Keratinocyte (primary cell): ENCODE measurements around the gene ZFP90. TPM values are rescaled to one million over a fixed set of nuclear protein-coding genes. Genes with fewer than 3 reads are reported as not detected.

ENCODE experiments used
- DNase-seq: peaks from one replicate; pipeline ENCODE4 v3.0.0-alpha.2; 2011; ENCODE audit warnings: low read depth, missing footprints, low spot score
- FAIRE-seq: peaks from 2 replicates; lab custom pipeline; 2011; peaks lifted over from hg19 to GRCh38; lab: Jason Lieb, UNC
- H2AFZ ChIP-seq: 2 replicates; pipeline ENCODE4 v1.6.0; 2012; ENCODE audit warnings: low read length, control low read depth, inconsistent platforms; ENCODE audit not compliant: control insufficient read depth
- H3K27ac ChIP-seq: 2 replicates; pipeline ENCODE4 v1.5.1; 2011; ENCODE audit warnings: low read length; ENCODE audit not compliant: control insufficient read depth, insufficient read depth
- H3K27me3 ChIP-seq: 3 replicates; pipeline ENCODE4 v1.6.0; 2011; ENCODE audit warnings: low read length; ENCODE audit not compliant: control insufficient read depth, insufficient read depth; ENCODE audit errors: extremely low read depth
- H3K36me3 ChIP-seq, 2 experiments: 2 replicates in 1 of 2; 3 replicates in 1 of 2; pipeline ENCODE4 v1.5.1; 2011; ENCODE audit warnings: low read length in 2 of 2, mild to moderate bottlenecking in 1 of 2; ENCODE audit not compliant: control insufficient read depth in 2 of 2, insufficient read depth in 2 of 2; ENCODE audit errors: extremely low read depth in 1 of 2
- H3K4me1 ChIP-seq: 3 replicates; pipeline ENCODE4 v1.5.1; 2011; ENCODE audit warnings: low read length; ENCODE audit not compliant: control insufficient read depth, insufficient read depth; ENCODE audit errors: extremely low read depth
- H3K4me2 ChIP-seq: 3 replicates; pipeline ENCODE4 v1.6.0; 2011; ENCODE audit warnings: low read depth, low read length; ENCODE audit not compliant: control insufficient read depth, insufficient read depth; ENCODE audit errors: extremely low read depth
- H3K4me3 ChIP-seq, 3 experiments: fragments of 200-600 bp in 1 of 3; sonication (generic) in 1 of 3; 2 replicates in 2 of 3; 3 replicates in 1 of 3; pipeline ENCODE4 v1.5.1; 2011 to 2016; ENCODE audit warnings: low read length in 3 of 3, mild to moderate bottlenecking in 3 of 3, control low read depth in 2 of 3, inconsistent platforms in 1 of 3, low read depth in 1 of 3, mixed read lengths in 1 of 3, mixed run types in 1 of 3, moderate library complexity in 1 of 3; ENCODE audit not compliant: control insufficient read depth in 2 of 3, insufficient read depth in 2 of 3; ENCODE audit errors: extremely low read depth in 1 of 3
- H3K79me2 ChIP-seq: 2 replicates; pipeline ENCODE4 v1.6.0; 2012; ENCODE audit warnings: low read length; ENCODE audit not compliant: control insufficient read depth, insufficient read depth
- H3K9ac ChIP-seq: 3 replicates; pipeline ENCODE4 v1.6.0; 2011; ENCODE audit warnings: low read length; ENCODE audit not compliant: control insufficient read depth, insufficient read depth; ENCODE audit errors: extremely low read depth
- H3K9me1 ChIP-seq: 3 replicates; pipeline ENCODE4 v1.6.0; 2011; ENCODE audit warnings: low read length; ENCODE audit not compliant: control insufficient read depth, insufficient read depth; ENCODE audit errors: extremely low read depth
- H3K9me3 ChIP-seq: 2 replicates; pipeline ENCODE4 v1.5.1; 2012; ENCODE audit warnings: low read depth, low read length; ENCODE audit not compliant: control insufficient read depth
- H4K20me1 ChIP-seq: 3 replicates; pipeline ENCODE4 v1.6.0; 2011; ENCODE audit warnings: low read length; ENCODE audit not compliant: control insufficient read depth, insufficient read depth; ENCODE audit errors: extremely low read depth
- EZH2 ChIP-seq: IDR thresholded peaks from one replicate; pipeline ENCODE4 v1.6.1; 2012; ENCODE audit warnings: inconsistent platforms, mild to moderate bottlenecking, low read length, moderate library complexity
- dilution Hi-C: fragments of 300-500 bp; cut with MboI; formaldehyde crosslinking; loops from one replicate; pipeline ENCODE4 v1.7.0; 2020; ENCODE audit warnings: low sequenced_read_pairs; ENCODE audit not compliant: extremely low pct_ligation_motif_present
- polyA plus RNA-seq, 5 experiments: library from polyadenylated mRNA; depleted of rRNA in 3 of 5; stranded (reverse) in 3 of 5; stranded (forward) in 1 of 5; unstranded in 1 of 5; fragments of >200 nt; gene quantifications; 1 replicate in 1 of 5; 2 replicates in 3 of 5; 3 replicates in 1 of 5; pipeline versions ENCODE4 v1.2.1 to v1.2.3, GENCODE V29; 2011 to 2012; ENCODE audit warnings: missing spikeins in 2 of 5, low read depth in 1 of 5, low replicate concordance in 1 of 5
- TF ChIP-seq, protein P1 (sequence below), 3 experiments: IDR thresholded peaks in 1 of 3; conservative IDR thresholded peaks in 1 of 3; optimal IDR thresholded peaks in 1 of 3; 2 replicates in 2 of 3; 3 replicates in 1 of 3; pipeline versions ENCODE3 to v1.5.1; 2011; ENCODE audit warnings: low read length in 3 of 3, mild to moderate bottlenecking in 3 of 3, moderate library complexity in 2 of 3, control low read depth in 1 of 3, inconsistent platforms in 1 of 3; ENCODE audit not compliant: insufficient read depth in 2 of 3; ENCODE audit errors: extremely low read depth in 1 of 3

ZFP90 gene
- polyA plus RNA-seq, 1 donor (not counting 4 experiments of a cell fraction or from before 2014, with no cell fraction given) = 15.3 TPM

DNA sequence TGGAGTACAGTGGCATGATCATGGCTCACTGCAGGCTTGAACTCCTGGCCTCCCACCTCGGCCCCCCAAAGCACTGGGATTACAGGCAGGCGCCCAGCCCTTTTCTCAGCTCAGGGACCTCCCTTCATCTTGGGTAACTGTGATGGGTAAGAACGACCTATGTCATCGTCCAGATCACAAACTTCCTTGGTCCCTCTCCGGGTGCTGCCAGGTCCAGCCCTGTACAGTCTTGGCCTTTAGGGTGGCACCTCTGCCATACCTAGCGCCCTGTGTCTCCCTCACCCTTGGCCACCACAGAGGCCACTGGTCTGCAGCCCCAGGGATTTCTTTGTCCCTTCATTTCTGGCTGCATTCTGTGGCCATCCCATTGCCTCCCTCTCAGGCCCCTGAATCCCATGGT, 29.7 kb upstream of the ZFP90 start:
- Histone ChIP-seq H3K4me3 (no peak overlapping the region), H3K79me2 (no peaks in the 10 kb centered on the region), H3K4me1 (no peaks in the 10 kb centered on the region), H2AFZ (no peak overlapping the region), H3K36me3 (no peaks in the 10 kb centered on the region), H3K27me3 (peaks cover 42% of the 10 kb centered on the region), H3K27ac (no peak overlapping the region), H4K20me1 (no peaks in the 10 kb centered on the region), H3K4me2 (no peak overlapping the region), H3K9me3 (no peaks in the 10 kb centered on the region), H3K9ac (no peak overlapping the region), H3K9me1 (no peaks in the 10 kb centered on the region)
- no peak for TF ChIP-seq EZH2
- TF ChIP-seq, protein P1, sequence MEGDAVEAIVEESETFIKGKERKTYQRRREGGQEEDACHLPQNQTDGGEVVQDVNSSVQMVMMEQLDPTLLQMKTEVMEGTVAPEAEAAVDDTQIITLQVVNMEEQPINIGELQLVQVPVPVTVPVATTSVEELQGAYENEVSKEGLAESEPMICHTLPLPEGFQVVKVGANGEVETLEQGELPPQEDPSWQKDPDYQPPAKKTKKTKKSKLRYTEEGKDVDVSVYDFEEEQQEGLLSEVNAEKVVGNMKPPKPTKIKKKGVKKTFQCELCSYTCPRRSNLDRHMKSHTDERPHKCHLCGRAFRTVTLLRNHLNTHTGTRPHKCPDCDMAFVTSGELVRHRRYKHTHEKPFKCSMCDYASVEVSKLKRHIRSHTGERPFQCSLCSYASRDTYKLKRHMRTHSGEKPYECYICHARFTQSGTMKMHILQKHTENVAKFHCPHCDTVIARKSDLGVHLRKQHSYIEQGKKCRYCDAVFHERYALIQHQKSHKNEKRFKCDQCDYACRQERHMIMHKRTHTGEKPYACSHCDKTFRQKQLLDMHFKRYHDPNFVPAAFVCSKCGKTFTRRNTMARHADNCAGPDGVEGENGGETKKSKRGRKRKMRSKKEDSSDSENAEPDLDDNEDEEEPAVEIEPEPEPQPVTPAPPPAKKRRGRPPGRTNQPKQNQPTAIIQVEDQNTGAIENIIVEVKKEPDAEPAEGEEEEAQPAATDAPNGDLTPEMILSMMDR (optimal IDR thresholded peaks at IDR 0.05 in 1 of 3, IDR thresholded peaks at IDR 0.05 in 1 of 3, conservative IDR thresholded peaks at IDR 0.05 in 1 of 3; ENCODE audit: extremely low read depth in 1 of 3, insufficient read depth in 2 of 3, low read length in 3 of 3) = no peak
- FAIRE-seq (no peak), DNase-seq (no peak)
- dilution Hi-C loops = no loop called here

DNA sequence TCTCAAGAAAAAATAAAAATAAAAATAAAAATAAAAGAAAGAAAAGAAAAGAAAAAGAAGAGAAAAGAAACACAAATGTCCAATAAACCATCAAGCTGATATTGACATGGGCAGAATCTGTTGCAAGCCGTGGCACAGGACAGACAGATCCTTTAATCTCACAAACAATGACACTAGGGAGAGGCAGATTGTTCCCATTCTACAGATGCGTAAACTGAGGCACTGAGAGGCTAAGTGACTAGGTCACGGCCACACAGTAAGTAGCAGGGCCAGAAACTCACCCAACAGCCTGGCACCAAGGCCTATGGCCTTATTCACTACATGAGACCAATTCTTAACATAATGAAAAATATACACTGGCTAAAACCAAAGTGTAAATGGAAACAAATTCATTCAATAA, 28.3 kb upstream of the ZFP90 start:
- dilution Hi-C loops = no loop called here
- Histone ChIP-seq H3K27ac (no peak overlapping the region), H3K79me2 (no peaks in the 10 kb centered on the region), H3K9me3 (no peaks in the 10 kb centered on the region), H3K9ac (no peak overlapping the region), H3K36me3 (no peaks in the 10 kb centered on the region), H3K4me2 (no peak overlapping the region), H3K27me3 (peaks cover 32% of the 10 kb centered on the region), H3K9me1 (no peaks in the 10 kb centered on the region), H3K4me1 (no peaks in the 10 kb centered on the region), H2AFZ (no peak overlapping the region), H4K20me1 (no peaks in the 10 kb centered on the region), H3K4me3 (no peak overlapping the region)
- DNase-seq (no peak), FAIRE-seq (no peak)
- TF ChIP-seq, protein P1 (optimal IDR thresholded peaks at IDR 0.05 in 1 of 3, IDR thresholded peaks at IDR 0.05 in 1 of 3, conservative IDR thresholded peaks at IDR 0.05 in 1 of 3; ENCODE audit: extremely low read depth in 1 of 3, insufficient read depth in 2 of 3, low read length in 3 of 3) = no peak
- TF ChIP-seq EZH2 = no peak
